Subcutaneous adipose tissue (tissue), 4 donors: ENCODE data around the gene FHL2. TPM values are rescaled to one million over a fixed set of nuclear protein-coding genes. Genes with fewer than 3 reads are reported as not detected.

Experiments
- CTCF ChIP-seq: fragments of 450-650 bp; IDR thresholded peaks from one replicate; pipeline ENCODE4 v1.5.1; 2016; ENCODE audit warnings: low read depth, mild to moderate bottlenecking, control low read depth, antibody characterized with exemption, moderate library complexity
- total RNA-seq, 4 donors: library from RNA; depleted of rRNA; stranded (reverse); fragments of >200 nt; gene quantifications; one replicate each; pipeline ENCODE4 v1.1.0, GENCODE V29; 2016

FHL2 gene
- total RNA-seq, 4 donors from 2014 or later, result 24.1 to 35.9 (median 30.2) TPM

- no peak for TF ChIP-seq CTCF
Measured at GRCh38 chr2:105395691-105396090, 3.2 kb downstream of the FHL2 start.

GRCh38 chr2:105394951-105395611, 3.8 kb downstream of the FHL2 start:
- TF ChIP-seq CTCF, result no peak

GRCh38 chr2:105393373-105394055, 5.3 kb downstream of the FHL2 start:
- no peak for TF ChIP-seq CTCF

GRCh38 chr2:105391763-105392662, 6.8 kb downstream of the FHL2 start:
- no peak for TF ChIP-seq CTCF

GRCh38 chr2:105391058-105391627, 7.7 kb downstream of the FHL2 start:
- TF ChIP-seq CTCF, result no peak

GRCh38 chr2:105390454-105390853, 8.4 kb downstream of the FHL2 start:
- TF ChIP-seq CTCF, result no peak

- TF ChIP-seq CTCF, result no peak
Measured at GRCh38 chr2:105388971-105389381, 9.9 kb downstream of the FHL2 start.
